ENCODE measurements around the gene C1QTNF8.

The C1QTNF8 gene

GRCh38 chr16:1060416-1061340 is 35.4 kb downstream of the C1QTNF8 start:
- DNase-seq (ENCODE audit: low read depth, low spot score), result no peak

GRCh38 chr16:1059310-1059709 is 36.7 kb downstream of the C1QTNF8 start:
- DNase-seq (ENCODE audit: low read depth, low spot score), result no peak

GRCh38 chr16:1058216-1058615 is 37.8 kb downstream of the C1QTNF8 start:
- no peak for DNase-seq (ENCODE audit: low read depth, low spot score)

- DNase-seq (ENCODE audit: low read depth, low spot score), result peak; percentile 52
Observed at GRCh38 chr16:1057252-1057932, 38.7 kb downstream of the C1QTNF8 start.

- no peak for DNase-seq (ENCODE audit: low read depth, low spot score)
Observed at GRCh38 chr16:1056196-1056595, 39.8 kb downstream of the C1QTNF8 start.

GRCh38 chr16:1055557-1055924 is 40.5 kb downstream of the C1QTNF8 start:
- no peak for DNase-seq (ENCODE audit: low read depth, low spot score)

GRCh38 chr16:1054660-1055556 is 41.1 kb downstream of the C1QTNF8 start:
- no peak for DNase-seq (ENCODE audit: low read depth, low spot score)

GRCh38 chr16:1053700-1054368 is 42.2 kb downstream of the C1QTNF8 start:
- no peak for DNase-seq (ENCODE audit: low read depth, low spot score)

GRCh38 chr16:1053121-1053521 is 42.9 kb downstream of the C1QTNF8 start:
- DNase-seq (ENCODE audit: low read depth, low spot score), result no peak

GRCh38 chr16:1052721-1053120 is 43.3 kb downstream of the C1QTNF8 start:
- no peak for DNase-seq (ENCODE audit: low read depth, low spot score)

GRCh38 chr16:1051446-1051845 is 44.6 kb downstream of the C1QTNF8 start:
- DNase-seq (ENCODE audit: low read depth, low spot score), result no peak

- DNase-seq (ENCODE audit: low read depth, low spot score), result no peak
Observed at GRCh38 chr16:1050921-1051320, 45.1 kb downstream of the C1QTNF8 start.

- DNase-seq (ENCODE audit: low read depth, low spot score), result no peak
Observed at GRCh38 chr16:1050516-1050915, 45.5 kb downstream of the C1QTNF8 start.

GRCh38 chr16:1049976-1050247 is 46.1 kb downstream of the C1QTNF8 start:
- DNase-seq (ENCODE audit: low read depth, low spot score), result no peak

GRCh38 chr16:1049113-1049975 is 46.7 kb downstream of the C1QTNF8 start:
- DNase-seq (ENCODE audit: low read depth, low spot score), result no peak

- no peak for DNase-seq (ENCODE audit: low read depth, low spot score)
Observed at GRCh38 chr16:1048442-1049112, 47.5 kb downstream of the C1QTNF8 start.

GRCh38 chr16:1047801-1048200 is 48.2 kb downstream of the C1QTNF8 start:
- no peak for DNase-seq (ENCODE audit: low read depth, low spot score)

GRCh38 chr16:1047123-1047522 is 48.9 kb downstream of the C1QTNF8 start:
- no peak for DNase-seq (ENCODE audit: low read depth, low spot score)

GRCh38 chr16:1045993-1046911 is 49.8 kb downstream of the C1QTNF8 start:
- no peak for DNase-seq (ENCODE audit: low read depth, low spot score)
